Measurements from ENCODE around the gene GANC.
"Not testable (repeated sequence)": the region's sequence is repeated elsewhere in the genome, so short reads cannot be mapped to it uniquely, and the experiment has no call there.

Gene GANC, protein sequence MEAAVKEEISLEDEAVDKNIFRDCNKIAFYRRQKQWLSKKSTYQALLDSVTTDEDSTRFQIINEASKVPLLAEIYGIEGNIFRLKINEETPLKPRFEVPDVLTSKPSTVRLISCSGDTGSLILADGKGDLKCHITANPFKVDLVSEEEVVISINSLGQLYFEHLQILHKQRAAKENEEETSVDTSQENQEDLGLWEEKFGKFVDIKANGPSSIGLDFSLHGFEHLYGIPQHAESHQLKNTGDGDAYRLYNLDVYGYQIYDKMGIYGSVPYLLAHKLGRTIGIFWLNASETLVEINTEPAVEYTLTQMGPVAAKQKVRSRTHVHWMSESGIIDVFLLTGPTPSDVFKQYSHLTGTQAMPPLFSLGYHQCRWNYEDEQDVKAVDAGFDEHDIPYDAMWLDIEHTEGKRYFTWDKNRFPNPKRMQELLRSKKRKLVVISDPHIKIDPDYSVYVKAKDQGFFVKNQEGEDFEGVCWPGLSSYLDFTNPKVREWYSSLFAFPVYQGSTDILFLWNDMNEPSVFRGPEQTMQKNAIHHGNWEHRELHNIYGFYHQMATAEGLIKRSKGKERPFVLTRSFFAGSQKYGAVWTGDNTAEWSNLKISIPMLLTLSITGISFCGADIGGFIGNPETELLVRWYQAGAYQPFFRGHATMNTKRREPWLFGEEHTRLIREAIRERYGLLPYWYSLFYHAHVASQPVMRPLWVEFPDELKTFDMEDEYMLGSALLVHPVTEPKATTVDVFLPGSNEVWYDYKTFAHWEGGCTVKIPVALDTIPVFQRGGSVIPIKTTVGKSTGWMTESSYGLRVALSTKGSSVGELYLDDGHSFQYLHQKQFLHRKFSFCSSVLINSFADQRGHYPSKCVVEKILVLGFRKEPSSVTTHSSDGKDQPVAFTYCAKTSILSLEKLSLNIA (N-terminal part only)

GRCh38 chr15:42272939-42273899, at the start of gene GANC, which contains the start of gene TMEM87A:
TSS of gene GANC (plus strand) at chr15:42273201. CDS start at chr15:42274482, 1,281 bp downstream.
TSS of gene TMEM87A (minus strand) at chr15:42273433. CDS start at chr15:42273398, 35 bp downstream.
- peak; percentile 98 for DNase-seq

DNA sequence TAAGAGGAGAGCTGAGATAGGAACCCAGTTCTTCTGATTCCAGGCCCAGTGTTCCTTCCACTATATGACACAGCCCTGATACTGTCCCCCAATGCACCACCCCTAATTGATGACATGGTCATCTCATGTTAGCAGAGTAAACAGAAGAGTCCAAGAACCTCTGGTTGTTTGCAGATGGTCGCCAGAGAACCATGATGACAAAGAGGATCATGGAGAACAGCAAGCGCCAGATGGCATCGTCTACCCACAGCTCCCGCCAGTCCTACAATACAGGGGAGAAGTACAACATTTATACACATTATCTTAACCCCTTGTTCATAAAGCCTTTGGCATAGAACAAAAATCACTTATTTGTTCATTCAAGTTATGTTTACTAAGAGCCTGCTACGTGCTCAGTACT, 46.4 kb upstream of the GANC start:
- no peak for DNase-seq

GRCh38 chr15:42228036-42228435, 45.0 kb upstream of the GANC start:
- no peak for DNase-seq

DNA sequence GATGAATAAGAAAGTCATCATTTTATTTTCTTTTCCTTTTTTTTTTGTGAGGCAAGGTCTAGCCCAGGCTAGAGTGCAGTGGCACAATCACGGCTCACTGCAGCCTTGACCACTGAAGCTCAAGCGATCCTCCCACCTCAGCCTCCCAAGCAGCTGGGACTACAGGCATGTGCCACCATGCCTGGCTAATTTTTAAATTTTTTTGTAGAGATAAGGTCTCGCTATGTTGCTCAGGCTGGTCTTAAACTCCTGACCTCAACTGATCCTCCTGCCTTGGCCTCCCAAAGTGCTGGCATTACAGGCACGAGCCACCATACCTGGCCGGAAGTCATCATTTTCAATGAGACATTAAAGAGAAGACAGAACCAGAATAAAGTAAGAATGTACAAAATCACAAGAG, 44.0 kb upstream of the GANC start:
- not testable (repeated sequence) for DNase-seq

DNA sequence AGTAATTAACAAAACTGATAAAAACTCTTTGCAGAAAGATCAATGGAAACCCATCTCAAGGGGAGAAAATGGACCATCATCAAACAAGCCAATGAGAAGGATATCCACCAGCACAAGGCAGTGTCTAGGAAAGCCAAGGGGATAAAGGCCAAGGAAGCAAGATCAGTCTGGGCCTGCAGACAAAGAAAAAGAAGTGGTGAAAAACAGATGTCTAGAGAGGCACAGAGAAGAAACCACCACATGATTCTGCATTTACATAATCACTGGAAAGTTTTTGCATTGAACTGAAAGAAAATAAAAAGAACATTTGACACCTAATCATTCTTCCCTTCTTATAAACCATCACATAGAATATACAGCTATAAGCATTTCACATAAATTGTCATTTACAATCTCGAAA, 41.9 kb upstream of the GANC start:
- no peak for DNase-seq

- DNase-seq: no peak
Measured at GRCh38 chr15:42232606-42233005, 40.4 kb upstream of the GANC start.

GRCh38 chr15:42233107-42233506, 39.9 kb upstream of the GANC start:
- DNase-seq: no peak

- DNase-seq: no peak
Measured at GRCh38 chr15:42239528-42240182, 33.3 kb upstream of the GANC start.

DNA sequence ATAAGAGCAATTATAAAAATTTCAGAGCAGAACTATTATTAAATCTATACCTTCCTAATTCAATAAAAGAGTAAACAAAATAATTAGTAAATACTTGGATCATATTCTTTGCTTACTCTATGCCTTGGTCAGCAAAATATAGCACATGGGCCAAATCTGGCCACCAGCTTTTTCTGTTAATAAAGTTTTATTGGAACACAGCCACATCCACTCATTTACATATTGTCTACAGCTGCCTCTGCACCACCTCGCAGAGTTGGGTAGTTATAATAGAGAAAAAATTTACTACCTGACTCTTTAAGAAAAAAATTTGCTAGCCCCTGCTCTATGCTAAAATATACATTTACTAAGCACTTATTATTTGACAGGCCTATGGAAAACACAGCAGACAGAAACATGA, 32.2 kb upstream of the GANC start:
- DNase-seq: no peak

- DNase-seq: no peak
Measured at GRCh38 chr15:42253300-42253699, 19.7 kb upstream of the GANC start.

GRCh38 chr15:42264795-42265194, 8.2 kb upstream of the GANC start:
- no peak for DNase-seq

DNA sequence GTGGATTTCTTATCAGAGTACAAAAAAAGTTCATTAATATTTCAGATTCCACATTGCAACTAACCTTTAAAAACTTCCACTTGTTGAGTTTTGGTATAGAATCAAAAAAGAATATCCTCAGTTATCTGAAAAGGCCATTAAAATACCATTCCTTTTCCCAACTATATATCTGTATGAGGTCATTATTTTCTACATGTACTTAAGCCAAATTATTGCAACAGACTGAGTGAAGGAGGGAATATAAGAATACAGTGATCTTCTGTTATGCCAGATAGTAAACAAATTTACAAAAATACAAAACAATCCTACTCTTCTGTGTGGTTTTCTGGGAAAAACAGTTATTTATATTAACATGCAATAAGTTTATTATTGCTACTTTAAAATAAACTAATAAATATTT, 5.7 kb upstream of the GANC start:
- no peak for DNase-seq

- no peak for DNase-seq
Measured at GRCh38 chr15:42270551-42270950, 2.5 kb upstream of the GANC start.

DNA sequence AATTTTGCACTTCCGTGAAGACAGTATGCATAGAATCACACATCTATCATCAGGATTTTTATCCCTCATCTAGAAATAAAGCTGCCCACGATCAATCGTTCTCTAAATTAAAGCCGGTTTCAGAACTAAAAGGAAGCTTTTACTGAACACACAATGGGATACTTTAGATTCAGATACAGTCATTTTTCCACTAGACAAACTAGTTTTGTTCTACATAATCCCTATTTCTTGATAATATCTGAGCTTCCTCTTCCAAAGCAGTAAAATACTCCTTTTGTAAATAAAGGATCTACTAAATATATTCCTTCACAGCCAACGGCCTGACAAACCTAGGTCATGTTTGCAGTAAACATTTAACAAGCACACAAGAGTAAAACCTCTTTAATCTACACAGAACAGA, 2.0 kb upstream of the GANC start:
- no peak for DNase-seq

DNA sequence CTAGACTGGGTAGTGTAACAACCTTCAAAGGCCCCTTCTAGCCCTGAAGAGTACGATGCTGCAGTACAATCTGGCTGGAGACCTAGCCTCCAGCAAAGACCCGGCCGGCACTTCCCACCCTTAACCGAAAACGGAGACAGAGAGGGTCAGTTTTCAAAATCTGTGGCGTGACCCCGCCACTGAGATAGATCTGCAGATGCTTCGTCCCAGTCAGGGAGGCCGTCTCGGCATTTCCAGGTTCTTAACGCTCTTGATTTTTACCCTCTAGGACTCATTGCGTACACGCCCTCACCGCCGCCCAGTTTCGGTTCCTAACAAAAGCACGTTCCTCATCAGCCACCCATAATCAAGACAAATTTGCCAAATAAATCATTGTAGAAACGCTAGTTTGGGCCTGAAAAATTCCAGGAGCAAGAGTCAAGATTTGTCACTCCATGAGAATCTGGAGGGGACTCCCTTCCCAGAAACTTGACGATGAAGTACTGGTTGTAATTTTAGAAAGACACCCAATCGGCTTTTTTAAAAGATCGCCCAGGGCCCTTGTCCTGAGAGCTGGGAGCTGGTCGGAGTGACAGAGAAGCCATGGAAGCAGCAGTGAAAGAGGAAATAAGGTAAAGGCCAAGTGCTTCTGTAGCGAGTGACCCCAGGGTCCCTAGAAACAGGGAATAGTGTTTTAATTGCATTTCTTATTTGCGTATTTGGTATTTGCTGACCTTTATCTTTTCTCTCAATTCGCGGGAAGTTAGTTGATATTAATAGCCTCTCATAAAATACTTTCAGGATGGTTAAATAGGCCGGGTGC, 1.1 kb downstream of the GANC start:
- DNase-seq: peak; percentile 72

DNA sequence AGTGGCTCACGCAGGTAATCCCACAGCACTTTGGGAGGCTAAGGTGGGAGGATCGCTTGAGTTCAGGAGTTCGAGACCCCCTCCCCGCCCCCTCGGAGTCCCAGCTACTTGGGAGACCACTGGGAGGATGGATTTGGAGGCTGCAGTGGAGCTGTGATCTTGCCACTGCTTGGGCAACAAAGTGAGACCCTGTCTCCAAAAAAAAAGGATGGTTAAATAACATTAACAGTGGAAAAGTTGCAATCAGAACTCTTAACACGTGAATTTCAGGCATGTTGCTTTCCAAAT, 1.6 kb downstream of the GANC start:
- no peak for DNase-seq

DNA sequence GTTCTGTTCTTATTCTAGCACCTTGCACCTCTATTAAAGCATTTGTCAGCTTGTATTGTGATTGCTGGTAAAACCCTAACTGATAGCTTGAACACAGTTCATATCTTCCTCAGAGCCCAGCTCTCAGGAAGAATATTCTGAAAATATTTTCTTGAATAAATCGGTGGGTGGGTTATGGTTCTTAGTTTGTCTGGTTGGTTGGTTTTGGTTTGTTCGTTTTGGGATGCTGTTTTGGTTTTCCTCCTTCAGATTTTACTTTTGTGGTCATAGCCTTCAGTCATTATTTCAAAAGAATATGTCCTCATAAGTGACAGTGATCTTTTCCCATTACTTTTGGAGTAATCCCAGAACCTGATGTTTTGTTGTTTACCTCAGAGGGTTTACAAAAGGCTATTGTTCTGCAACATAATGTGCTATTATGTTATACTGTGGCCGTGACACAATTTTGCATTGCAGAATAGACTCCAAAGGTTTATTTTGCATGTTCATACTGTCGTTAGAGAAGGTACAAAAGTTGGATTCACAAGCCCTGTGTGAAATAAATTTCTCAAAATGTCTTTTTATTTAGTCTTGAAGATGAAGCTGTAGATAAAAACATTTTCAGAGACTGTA, 2.9 kb downstream of the GANC start:
- peak; percentile 1 for DNase-seq

- no peak for DNase-seq
Measured at GRCh38 chr15:42276762-42277161, 3.8 kb downstream of the GANC start.

DNA sequence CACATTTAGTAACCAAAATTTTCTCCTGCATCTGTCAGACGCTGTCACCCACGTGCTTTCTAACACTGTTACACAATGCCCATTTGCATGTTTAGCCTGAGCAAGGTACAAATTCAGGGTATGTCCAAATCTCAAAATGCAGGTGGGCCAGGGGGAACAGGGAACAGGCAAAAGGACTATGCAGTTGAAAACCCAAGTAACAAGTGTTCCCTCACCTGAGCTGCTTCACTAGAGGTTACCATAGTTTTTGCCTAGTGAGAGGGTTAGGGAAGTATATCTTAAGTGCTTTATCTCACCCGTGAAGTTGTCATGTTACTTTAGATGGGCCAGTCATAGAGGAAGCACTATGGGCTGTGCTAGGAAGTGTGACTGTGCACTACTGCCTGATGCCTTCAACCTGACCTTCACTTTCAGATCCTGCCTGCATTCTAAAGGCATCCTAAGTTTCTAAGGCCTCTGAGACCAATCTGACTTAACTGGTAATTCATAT, 6.3 kb downstream of the GANC start:
- peak; percentile 39 for DNase-seq

- DNase-seq: no peak
Measured at GRCh38 chr15:42282344-42282743, 9.3 kb downstream of the GANC start.

DNA sequence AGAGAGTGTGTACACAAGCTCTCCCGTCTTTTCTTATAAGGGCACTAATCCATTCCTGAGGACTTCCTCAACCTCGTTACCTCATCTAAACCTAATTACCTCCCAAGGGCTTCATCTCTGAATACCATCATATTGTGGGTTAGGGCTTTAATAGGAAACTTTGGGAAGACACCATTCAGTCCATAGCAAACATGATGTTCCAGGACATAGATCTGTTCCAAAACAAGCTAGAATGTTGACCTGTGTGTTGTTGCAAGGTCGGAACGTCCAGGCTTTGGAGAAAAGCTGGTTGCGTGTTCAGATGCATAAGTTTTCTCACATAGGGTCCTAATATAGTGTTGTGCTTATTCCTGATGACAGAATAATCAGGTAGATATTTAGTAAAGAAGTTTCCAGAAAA, 9.9 kb downstream of the GANC start:
- DNase-seq: no peak

Measured in activated CD4-positive, alpha-beta T cell treated with anti-CD3 and anti-CD28 coated beads, Interleukin-10, Interleukin-2, amounts not matched to agents 100 ng/mL and 50 ng/mL, durations not matched to agents 16 hours and 8 hours (primary cell).